ENCODE measurements around the gene ADAMTS16. TPM values are rescaled to one million over a fixed set of nuclear protein-coding genes. Genes with fewer than 3 reads are reported as not detected.

Gene ADAMTS16, protein sequence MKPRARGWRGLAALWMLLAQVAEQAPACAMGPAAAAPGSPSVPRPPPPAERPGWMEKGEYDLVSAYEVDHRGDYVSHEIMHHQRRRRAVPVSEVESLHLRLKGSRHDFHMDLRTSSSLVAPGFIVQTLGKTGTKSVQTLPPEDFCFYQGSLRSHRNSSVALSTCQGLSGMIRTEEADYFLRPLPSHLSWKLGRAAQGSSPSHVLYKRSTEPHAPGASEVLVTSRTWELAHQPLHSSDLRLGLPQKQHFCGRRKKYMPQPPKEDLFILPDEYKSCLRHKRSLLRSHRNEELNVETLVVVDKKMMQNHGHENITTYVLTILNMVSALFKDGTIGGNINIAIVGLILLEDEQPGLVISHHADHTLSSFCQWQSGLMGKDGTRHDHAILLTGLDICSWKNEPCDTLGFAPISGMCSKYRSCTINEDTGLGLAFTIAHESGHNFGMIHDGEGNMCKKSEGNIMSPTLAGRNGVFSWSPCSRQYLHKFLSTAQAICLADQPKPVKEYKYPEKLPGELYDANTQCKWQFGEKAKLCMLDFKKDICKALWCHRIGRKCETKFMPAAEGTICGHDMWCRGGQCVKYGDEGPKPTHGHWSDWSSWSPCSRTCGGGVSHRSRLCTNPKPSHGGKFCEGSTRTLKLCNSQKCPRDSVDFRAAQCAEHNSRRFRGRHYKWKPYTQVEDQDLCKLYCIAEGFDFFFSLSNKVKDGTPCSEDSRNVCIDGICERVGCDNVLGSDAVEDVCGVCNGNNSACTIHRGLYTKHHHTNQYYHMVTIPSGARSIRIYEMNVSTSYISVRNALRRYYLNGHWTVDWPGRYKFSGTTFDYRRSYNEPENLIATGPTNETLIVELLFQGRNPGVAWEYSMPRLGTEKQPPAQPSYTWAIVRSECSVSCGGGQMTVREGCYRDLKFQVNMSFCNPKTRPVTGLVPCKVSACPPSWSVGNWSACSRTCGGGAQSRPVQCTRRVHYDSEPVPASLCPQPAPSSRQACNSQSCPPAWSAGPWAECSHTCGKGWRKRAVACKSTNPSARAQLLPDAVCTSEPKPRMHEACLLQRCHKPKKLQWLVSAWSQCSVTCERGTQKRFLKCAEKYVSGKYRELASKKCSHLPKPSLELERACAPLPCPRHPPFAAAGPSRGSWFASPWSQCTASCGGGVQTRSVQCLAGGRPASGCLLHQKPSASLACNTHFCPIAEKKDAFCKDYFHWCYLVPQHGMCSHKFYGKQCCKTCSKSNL
- total RNA-seq (2014; rRNA removed; shearing (Covaris generic)) = 3.7 and 5.0 TPM in 2 replicates

DNA sequence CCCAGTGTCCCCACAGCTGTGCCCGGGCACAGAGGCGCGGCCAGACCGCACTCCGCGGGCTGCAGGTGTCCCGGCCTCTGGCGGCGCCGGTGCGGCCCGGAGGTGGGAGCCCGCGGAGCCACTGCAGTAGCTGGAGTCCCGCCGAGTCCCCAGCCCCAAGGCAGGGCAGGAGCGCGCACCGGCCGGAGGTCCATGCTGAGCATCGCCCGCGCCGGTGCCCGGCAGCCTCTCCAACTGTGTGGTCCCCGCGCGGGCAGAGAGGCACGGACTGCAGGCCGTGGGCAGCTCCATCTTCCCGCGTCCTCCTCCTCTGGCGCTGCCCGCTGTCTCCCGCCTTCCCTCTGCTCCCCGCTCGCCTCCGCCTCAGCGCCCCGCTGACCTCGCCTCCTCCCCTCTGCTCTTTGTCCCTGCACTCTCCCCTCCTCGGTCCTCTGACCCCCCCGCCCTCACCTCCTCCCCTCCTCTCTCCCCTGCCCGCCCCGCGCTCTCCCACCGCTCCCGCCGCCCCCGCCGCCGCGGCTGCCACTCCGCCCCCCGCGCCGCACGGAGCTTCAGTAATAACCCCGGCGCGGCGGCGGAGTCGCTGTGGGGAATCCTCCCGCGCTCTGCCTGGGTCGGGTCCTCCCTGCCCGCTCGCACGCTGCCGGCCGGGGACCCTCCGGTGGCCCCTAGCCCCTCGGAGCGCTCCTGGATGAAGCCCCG is at the start of gene ADAMTS16:
TSS of gene ADAMTS16 (plus strand) at position 554 of the 702 bp plus-strand sequence. CDS start at position 692, 138 bp downstream.

Small RNAs within 50 kb of the gene (small RNA-seq; reads per million reads assigned to genes)
- not detected for gene RN7SKP73
